Colonic mucosa (tissue), 4 donors: ENCODE measurements around the gene VSIG8. TPM values are rescaled to one million over a fixed set of nuclear protein-coding genes. Genes with fewer than 3 reads are reported as not detected.
A peak's percentile ranks its signal among the peaks of the same experiment; 100 is the strongest.

ENCODE experiments used
- DNase-seq: peaks from one replicate; pipeline ENCODE4 v3.0.0-alpha.2; 2020
- H3K27ac ChIP-seq: fragments of 200-600 bp; one replicate; pipeline ENCODE4 v1.8.0; 2021
- H3K27me3 ChIP-seq: fragments of 200-600 bp; one replicate; pipeline ENCODE4 v1.8.0; 2021
- H3K36me3 ChIP-seq: fragments of 200-600 bp; one replicate; pipeline ENCODE4 v1.8.0; 2021
- H3K4me1 ChIP-seq: fragments of 200-600 bp; one replicate; pipeline ENCODE4 v1.8.0; 2021; ENCODE audit warnings: mild to moderate bottlenecking
- H3K4me3 ChIP-seq: fragments of 200-600 bp; one replicate; pipeline ENCODE4 v1.8.0; 2021
- H3K9ac ChIP-seq, 2 donors: one replicate each; pipeline ENCODE4 v1.7.0; 2013; ENCODE audit warnings: control low read depth in 2 of 2, low read depth in 2 of 2, low read length in 2 of 2
- H3K9me3 ChIP-seq: fragments of 200-600 bp; one replicate; pipeline ENCODE4 v1.8.0; 2021
- CTCF ChIP-seq: fragments of 200-600 bp; IDR thresholded peaks from one replicate; pipeline ENCODE4 v1.8.0; 2022; ENCODE audit warnings: antibody characterized with exemption, mild to moderate bottlenecking
- intact Hi-C: fragments of 100-400 bp; cut with DNase I; formaldehyde crosslinking; loops from one replicate; pipeline ENCODE4 v1.14.1; 2022
- total RNA-seq, 2 donors: library from RNA; stranded (reverse); fragmentation: NEBNext Ultra II Directional in 1 of 2; extraction: Animal tissue kit (Norgen Biotek cat#: 25700) in 1 of 2; gene quantifications; one replicate each; pipeline ENCODE4 v1.2.1, GENCODE V29; 2021
- donor health status: healthy.
- donor health status: DM: no; HTN: no; CAD: no.
- donor health status: DM: no; HTN: no; CAD: no.

VSIG8 gene
- total RNA-seq, 2 donors from 2014 or later, result not detected

- Histone ChIP-seq H3K9me3 (no peaks in the 10 kb centered on the region), H3K4me3 (no peak within 1 kb of the TSS), H3K9ac (peak within 1 kb of the TSS in 1 of 2 donors; percentile 21), H3K27ac (no peak within 1 kb of the TSS), H3K36me3 (no peaks in the 10 kb centered on the region), H3K4me1 (no peaks in the 10 kb centered on the region), H3K27me3 (no peaks in the 10 kb centered on the region)
- peak; percentile 44 for DNase-seq
- no peak for TF ChIP-seq CTCF
- intact Hi-C loops, result no loop called here
Observed at GRCh38 chr1:159826441-159827101, 35.9 kb downstream of the VSIG8 start, which contains the start of gene SLAMF8. Gene SLAMF8, plus strand, starts transcription at chr1:159826873. Its CDS starts 26 bp downstream, at chr1:159826899.

- no peak for TF ChIP-seq CTCF
- no peak overlapping the region for H3K27ac ChIP-seq
Observed at GRCh38 chr1:159825564-159825963, 36.9 kb downstream of the VSIG8 start.

GRCh38 chr1:159823406-159823805, 39.1 kb downstream of the VSIG8 start:
- Histone ChIP-seq H3K9me3 (no peaks in the 10 kb centered on the region), H3K27ac (no peak overlapping the region), H3K4me1 (no peaks in the 10 kb centered on the region), H3K4me3 (no peak overlapping the region), H3K9ac (no peak overlapping the region), H3K36me3 (no peaks in the 10 kb centered on the region), H3K27me3 (no peaks in the 10 kb centered on the region)
- intact Hi-C loops, result loop anchor here (5.0 kb wide), 1 partner anchor 49 kb away; no protein-coding TSS in a partner anchor
- DNase-seq, result no peak
- no peak for TF ChIP-seq CTCF

More at GRCh38 chr1:159825564-159825963, 36.9 kb downstream of the VSIG8 start:
- no peak overlapping the region for H3K4me3 ChIP-seq
- H3K36me3 ChIP-seq, result no peaks in the 10 kb centered on the region
- no peak for DNase-seq
- no peaks in the 10 kb centered on the region for H3K27me3 ChIP-seq
- no peak overlapping the region for H3K9ac ChIP-seq
- no peaks in the 10 kb centered on the region for H3K4me1 ChIP-seq
- H3K9me3 ChIP-seq, result no peaks in the 10 kb centered on the region
- intact Hi-C loops, result no loop called here

GRCh38 chr1:159821171-159821867, 41.1 kb downstream of the VSIG8 start:
- Histone ChIP-seq H3K4me1 (no peaks in the 10 kb centered on the region), H3K9me3 (no peaks in the 10 kb centered on the region), H3K27ac (no peak overlapping the region), H3K27me3 (no peaks in the 10 kb centered on the region), H3K9ac (no peak overlapping the region), H3K4me3 (no peak overlapping the region), H3K36me3 (no peaks in the 10 kb centered on the region)
- intact Hi-C loops, result loop anchor here (5.0 kb wide), 1 partner anchor 51 kb away; no protein-coding TSS in a partner anchor
- DNase-seq, result no peak
- no peak for TF ChIP-seq CTCF

- Histone ChIP-seq H3K9ac (no peak overlapping the region), H3K9me3 (no peaks in the 10 kb centered on the region), H3K4me1 (no peaks in the 10 kb centered on the region), H3K36me3 (no peaks in the 10 kb centered on the region), H3K27me3 (no peaks in the 10 kb centered on the region), H3K4me3 (no peak overlapping the region), H3K27ac (peak overlapping the region; percentile 50)
- intact Hi-C loops, result no loop called here
- DNase-seq, result no peak
- no peak for TF ChIP-seq CTCF
Observed at GRCh38 chr1:159817276-159818041, 45.0 kb downstream of the VSIG8 start.
